ENCODE measurements around the gene CLSTN2. TPM values are rescaled to one million over a fixed set of nuclear protein-coding genes. Genes with fewer than 3 reads are reported as not detected.

CLSTN2 gene
- total RNA-seq, 1 donor, result 7.3 TPM

- no peak for DNase-seq (ENCODE audit: low read depth)
- H3K4me3 ChIP-seq (ENCODE audit: low read depth, low read length), result no peak overlapping the region
- no peak for TF ChIP-seq CTCF (IDR thresholded peaks at IDR 0.05; ENCODE audit: insufficient read depth, low read depth, low read length)
Measured at GRCh38 chr3:140388202-140388922, 453.4 kb downstream of the CLSTN2 start.

GRCh38 chr3:140391061-140391460, 456.1 kb downstream of the CLSTN2 start:
- no peak for DNase-seq (ENCODE audit: low read depth)
- TF ChIP-seq CTCF (IDR thresholded peaks at IDR 0.05; ENCODE audit: insufficient read depth, low read depth, low read length), result no peak
- no peak overlapping the region for H3K4me3 ChIP-seq (ENCODE audit: low read depth, low read length)

GRCh38 chr3:140394488-140395133, 459.6 kb downstream of the CLSTN2 start:
- TF ChIP-seq CTCF (IDR thresholded peaks at IDR 0.05; ENCODE audit: insufficient read depth, low read depth, low read length), result no peak
- H3K4me3 ChIP-seq (ENCODE audit: low read depth, low read length), result no peak overlapping the region
- no peak for DNase-seq (ENCODE audit: low read depth)

GRCh38 chr3:140395134-140396075, 460.4 kb downstream of the CLSTN2 start:
- DNase-seq (ENCODE audit: low read depth), result no peak
- no peak overlapping the region for H3K4me3 ChIP-seq (ENCODE audit: low read depth, low read length)
- no peak for TF ChIP-seq CTCF (IDR thresholded peaks at IDR 0.05; ENCODE audit: insufficient read depth, low read depth, low read length)

GRCh38 chr3:140396110-140396509, 461.1 kb downstream of the CLSTN2 start:
- no peak for TF ChIP-seq CTCF (IDR thresholded peaks at IDR 0.05; ENCODE audit: insufficient read depth, low read depth, low read length)
- no peak overlapping the region for H3K4me3 ChIP-seq (ENCODE audit: low read depth, low read length)
- no peak for DNase-seq (ENCODE audit: low read depth)

- no peak for DNase-seq (ENCODE audit: low read depth)
- no peak overlapping the region for H3K4me3 ChIP-seq (ENCODE audit: low read depth, low read length)
- no peak for TF ChIP-seq CTCF (IDR thresholded peaks at IDR 0.05; ENCODE audit: insufficient read depth, low read depth, low read length)
Measured at GRCh38 chr3:140397847-140398246, 462.9 kb downstream of the CLSTN2 start.

Measured in fibroblast of villous mesenchyme (primary cell).